ENCODE measurements around the gene MYO6.

The MYO6 gene

DNA sequence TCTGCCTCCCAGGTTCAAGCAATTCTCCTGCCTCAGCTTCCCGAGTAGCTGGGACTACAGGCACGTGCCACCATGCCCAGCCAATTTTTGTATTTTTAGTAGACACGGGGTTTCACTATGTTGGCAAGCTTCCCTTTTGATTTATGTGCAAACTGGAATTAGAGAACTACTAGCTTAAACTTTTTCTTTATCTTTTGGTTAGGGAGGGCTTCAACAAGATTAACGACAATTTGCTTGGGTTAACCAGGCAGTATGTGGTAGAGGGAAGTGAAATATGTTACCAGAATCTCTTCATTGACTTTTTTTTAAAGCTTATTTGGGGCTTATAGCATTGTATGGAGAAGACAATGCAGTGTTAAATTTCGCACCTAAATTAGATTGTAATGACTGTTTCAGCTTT, 9.0 kb downstream of the MYO6 start:
- Histone ChIP-seq H3K27me3 (ENCODE audit: insufficient read depth, low read length, poor library complexity, severe bottlenecking) (no peaks in the 10 kb centered on the region), H3K4me1 (ENCODE audit: insufficient read depth, low read length, poor library complexity, severe bottlenecking) (no peaks in the 10 kb centered on the region), H4K20me1 (ENCODE audit: insufficient read depth, low read length, poor library complexity, severe bottlenecking) (no peaks in the 10 kb centered on the region), H3F3A (ENCODE audit: low read depth) (no peaks in the 10 kb centered on the region), H3K4me3 (ENCODE audit: low read length, poor library complexity, severe bottlenecking) (no peak overlapping the region), H3K36me3 (ENCODE audit: insufficient read depth, low read length) (no peaks in the 10 kb centered on the region), H3K9me3 (ENCODE audit: insufficient read depth, low read depth, low read length) (no peaks in the 10 kb centered on the region), H2AFZ (ENCODE audit: low read length) (no peak overlapping the region), H3K9me2 (replicated peaks; ENCODE audit: low read depth, low read length) (no peaks in the 10 kb centered on the region), H3K9ac (ENCODE audit: low read depth, low read length, poor library complexity, severe bottlenecking) (no peak overlapping the region), H3K79me2 (ENCODE audit: insufficient read depth, low read length) (no peaks in the 10 kb centered on the region), H3K4me2 (ENCODE audit: low read depth, low read length, poor library complexity, severe bottlenecking) (no peak overlapping the region)
- TF ChIP-seq CTCF (conservative IDR thresholded peaks at IDR 0.05; ENCODE audit: low read length) (no peak), EZH2phosphoT487 (IDR thresholded peaks at IDR 0.05; ENCODE audit: borderline replicate concordance) (no peak)

DNA sequence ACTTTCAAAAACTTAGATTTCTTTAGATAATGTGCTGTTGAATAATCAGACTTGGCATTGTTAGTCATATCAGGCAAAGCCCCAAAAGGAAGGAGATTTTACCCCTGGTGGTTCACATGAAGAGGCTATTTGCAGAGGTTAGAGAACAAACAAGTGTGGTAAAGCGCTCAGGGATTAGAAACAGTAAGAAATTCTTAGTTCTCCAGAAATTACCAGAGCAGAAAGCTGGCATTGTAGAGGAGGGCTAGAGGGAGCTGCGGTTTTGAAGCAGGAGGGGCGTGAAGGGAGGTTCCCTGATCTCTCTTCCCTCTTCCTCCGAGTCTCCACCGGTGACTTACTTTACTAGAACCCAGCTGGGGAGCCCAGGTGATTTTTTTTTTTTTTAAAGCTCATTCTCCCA, 10.2 kb downstream of the MYO6 start:
- TF ChIP-seq EZH2phosphoT487 (IDR thresholded peaks at IDR 0.05; ENCODE audit: borderline replicate concordance): no peak
- TF ChIP-seq CTCF (conservative IDR thresholded peaks at IDR 0.05; ENCODE audit: low read length): no peak
- Histone ChIP-seq H3K36me3 (ENCODE audit: insufficient read depth, low read length) (no peaks in the 10 kb centered on the region), H4K20me1 (ENCODE audit: insufficient read depth, low read length, poor library complexity, severe bottlenecking) (no peaks in the 10 kb centered on the region), H2AFZ (ENCODE audit: low read length) (no peak overlapping the region), H3K9ac (ENCODE audit: low read depth, low read length, poor library complexity, severe bottlenecking) (no peak overlapping the region), H3F3A (ENCODE audit: low read depth) (no peaks in the 10 kb centered on the region), H3K79me2 (ENCODE audit: insufficient read depth, low read length) (no peaks in the 10 kb centered on the region), H3K4me2 (ENCODE audit: low read depth, low read length, poor library complexity, severe bottlenecking) (no peak overlapping the region), H3K9me3 (ENCODE audit: insufficient read depth, low read depth, low read length) (no peaks in the 10 kb centered on the region), H3K27me3 (ENCODE audit: insufficient read depth, low read length, poor library complexity, severe bottlenecking) (no peaks in the 10 kb centered on the region), H3K4me3 (ENCODE audit: low read length, poor library complexity, severe bottlenecking) (no peak overlapping the region), H3K9me2 (replicated peaks; ENCODE audit: low read depth, low read length) (no peaks in the 10 kb centered on the region), H3K4me1 (ENCODE audit: insufficient read depth, low read length, poor library complexity, severe bottlenecking) (no peaks in the 10 kb centered on the region)

DNA sequence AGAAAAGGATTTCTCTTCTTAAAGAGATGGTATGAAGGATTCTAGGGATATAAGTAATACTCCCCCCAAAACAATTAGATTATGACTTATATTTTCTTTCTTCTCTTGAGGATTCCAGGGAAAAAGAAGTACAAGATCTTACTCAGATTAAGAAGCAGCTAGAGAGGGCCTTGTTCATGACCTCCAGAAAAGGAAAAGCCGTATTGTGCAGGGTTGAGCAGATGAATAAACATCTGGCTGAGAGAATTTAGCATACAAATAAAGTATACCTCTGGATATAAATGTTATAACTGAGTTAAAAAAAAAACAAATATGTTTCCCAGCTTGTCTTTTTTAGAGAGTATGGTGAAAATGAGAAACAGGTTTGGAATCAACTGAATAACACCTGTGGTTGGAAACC, 11.3 kb downstream of the MYO6 start:
- Histone ChIP-seq H3F3A (ENCODE audit: low read depth) (no peaks in the 10 kb centered on the region), H3K9me3 (ENCODE audit: insufficient read depth, low read depth, low read length) (no peaks in the 10 kb centered on the region), H3K9ac (ENCODE audit: low read depth, low read length, poor library complexity, severe bottlenecking) (no peak overlapping the region), H4K20me1 (ENCODE audit: insufficient read depth, low read length, poor library complexity, severe bottlenecking) (no peaks in the 10 kb centered on the region), H3K36me3 (ENCODE audit: insufficient read depth, low read length) (no peaks in the 10 kb centered on the region), H3K4me3 (ENCODE audit: low read length, poor library complexity, severe bottlenecking) (no peak overlapping the region), H3K4me2 (ENCODE audit: low read depth, low read length, poor library complexity, severe bottlenecking) (no peak overlapping the region), H3K27me3 (ENCODE audit: insufficient read depth, low read length, poor library complexity, severe bottlenecking) (no peaks in the 10 kb centered on the region), H2AFZ (ENCODE audit: low read length) (no peak overlapping the region), H3K9me2 (replicated peaks; ENCODE audit: low read depth, low read length) (no peaks in the 10 kb centered on the region), H3K4me1 (ENCODE audit: insufficient read depth, low read length, poor library complexity, severe bottlenecking) (no peaks in the 10 kb centered on the region), H3K79me2 (ENCODE audit: insufficient read depth, low read length) (no peaks in the 10 kb centered on the region)
- TF ChIP-seq CTCF (conservative IDR thresholded peaks at IDR 0.05; ENCODE audit: low read length) (no peak), EZH2phosphoT487 (IDR thresholded peaks at IDR 0.05; ENCODE audit: borderline replicate concordance) (no peak)

Measured in Loucy (cell line).